Naive B cell (primary cell): Measurements from ENCODE around the gene KANSL3. TPM values are rescaled to one million over a fixed set of nuclear protein-coding genes. Genes with fewer than 3 reads are reported as not detected.

Source experiments
- ATAC-seq, 2 donors: fragments of 150-1000 bp; cut with Tn5 transposase; 2 replicates each; pipeline ENCODE4 v1.10.0; 2021; ENCODE audit warnings: low read depth in 2 of 2, mild to moderate bottlenecking in 2 of 2, moderate library complexity in 2 of 2
- DNase-seq: peaks from one replicate; pipeline ENCODE4 v3.0.0; 2022
- H3K27ac Mint-ChIP-seq, 6 donors: one replicate each; pipeline ENCODE4 v1.8.0; 2020 to 2022; ENCODE audit warnings: mild to moderate bottlenecking in 6 of 6, mixed read lengths in 6 of 6, moderate library complexity in 5 of 6, inconsistent platforms in 2 of 6
- H3K27me3 Mint-ChIP-seq, 3 donors: one replicate each; pipeline ENCODE4 v1.8.0; 2021 to 2022; ENCODE audit warnings: mixed read lengths in 3 of 3, mild to moderate bottlenecking in 1 of 3
- H3K36me3 Mint-ChIP-seq, 2 donors: one replicate each; pipeline ENCODE4 v1.8.0; 2020 to 2022; ENCODE audit warnings: mixed read lengths in 2 of 2, inconsistent platforms in 1 of 2, mild to moderate bottlenecking in 1 of 2
- H3K4me1 Mint-ChIP-seq, 3 donors: one replicate each; pipeline ENCODE4 v1.8.0; 2020 to 2022; ENCODE audit warnings: mixed read lengths in 3 of 3, inconsistent platforms in 1 of 3, mild to moderate bottlenecking in 1 of 3, moderate library complexity in 1 of 3
- H3K4me3 Mint-ChIP-seq, 8 donors: one replicate each; pipeline ENCODE4 v1.8.0; 2020 to 2022; ENCODE audit warnings: mild to moderate bottlenecking in 8 of 8, mixed read lengths in 8 of 8, moderate library complexity in 8 of 8, inconsistent platforms in 2 of 8
- H3K9me3 Mint-ChIP-seq, 7 donors: one replicate each; pipeline ENCODE4 v1.8.0; 2020 to 2022; ENCODE audit warnings: mixed read lengths in 7 of 7, mild to moderate bottlenecking in 5 of 7, inconsistent platforms in 2 of 7, moderate library complexity in 1 of 7
- polyA plus RNA-seq, 6 donors: library from polyadenylated mRNA; unstranded; fragments of 300-500 nt; fragmentation: Illumina TruSeq; gene quantifications; one replicate each; pipeline ENCODE4 v1.2.3, GENCODE V29; 2021; ENCODE audit warnings: low read depth in 6 of 6

Gene KANSL3
- polyA plus RNA-seq, 6 donors from 2014 or later = 1.1 to 15.6 (median 8.0) TPM

GRCh38 chr2:96642564-96643360 lies 4.7 kb upstream of the KANSL3 start, which contains the start of gene FER1L5:
Gene FER1L5, plus strand, starts transcription at chr2:96642764. Its CDS starts 73 bp downstream, at chr2:96642837.
- Mint-ChIP-seq H3K36me3 (no peaks in the 10 kb centered on the region), H3K27ac (peak within 1 kb of the TSS in 1 of 6 donors; percentile 64), H3K4me3 (no peak within 1 kb of the TSS), H3K9me3 (no peaks in the 10 kb centered on the region), H3K4me1 (peaks cover 0 to 10% (median 0%) of the 10 kb centered on the region in 3 donors), H3K27me3 (no peaks in the 10 kb centered on the region)
- ATAC-seq (no peak), DNase-seq (no peak)

- peak; percentile 81 for DNase-seq
- Mint-ChIP-seq H3K27ac (peak overlapping the region; percentile 93 to 96 (median 96)), H3K27me3 (no peaks in the 10 kb centered on the region), H3K4me3 (peak overlapping the region; percentile 89 to 99 (median 94)), H3K36me3 (peaks cover 8 to 9% of the 10 kb centered on the region in 2 donors), H3K9me3 (no peaks in the 10 kb centered on the region), H3K4me1 (peaks cover 20 to 44% (median 30%) of the 10 kb centered on the region in 3 donors)
- peak; percentile 83 to 84 for ATAC-seq
These were observed 548 bp downstream of the KANSL3 start for GRCh38 chr2:96637385-96638143.

GRCh38 chr2:96636551-96637171 lies 1.5 kb downstream of the KANSL3 start:
- Mint-ChIP-seq H3K36me3 (peaks cover 8 to 9% of the 10 kb centered on the region in 2 donors), H3K9me3 (no peaks in the 10 kb centered on the region), H3K4me3 (peak overlapping the region; percentile 89 to 99 (median 94)), H3K27me3 (no peaks in the 10 kb centered on the region), H3K27ac (peak overlapping the region in 4 of 6 donors; percentile 24 to 96 (median 94)), H3K4me1 (peaks cover 20 to 46% (median 35%) of the 10 kb centered on the region in 3 donors)
- ATAC-seq = no peak
- no peak for DNase-seq

GRCh38 chr2:96633641-96634040 lies 4.5 kb downstream of the KANSL3 start:
- peaks cover 24 to 41% (median 35%) of the 10 kb centered on the region in 3 donors for H3K4me1 Mint-ChIP-seq
- no peak for ATAC-seq
- no peak overlapping the region for H3K27ac Mint-ChIP-seq
- no peak for DNase-seq
- no peaks in the 10 kb centered on the region for H3K9me3 Mint-ChIP-seq
- no peaks in the 10 kb centered on the region for H3K27me3 Mint-ChIP-seq
- peak overlapping the region in 1 of 8 donors; percentile 54 for H3K4me3 Mint-ChIP-seq
- H3K36me3 Mint-ChIP-seq = peaks cover 8 to 22% of the 10 kb centered on the region in 2 donors

GRCh38 chr2:96631804-96632435 lies 6.2 kb downstream of the KANSL3 start:
- H3K4me1 Mint-ChIP-seq = peaks cover 23 to 30% (median 28%) of the 10 kb centered on the region in 3 donors
- no peaks in the 10 kb centered on the region for H3K27me3 Mint-ChIP-seq
- peaks cover 8 to 22% of the 10 kb centered on the region in 2 donors for H3K36me3 Mint-ChIP-seq
- DNase-seq = no peak
- no peak overlapping the region for H3K4me3 Mint-ChIP-seq
- no peaks in the 10 kb centered on the region for H3K9me3 Mint-ChIP-seq
- no peak for ATAC-seq
- H3K27ac Mint-ChIP-seq = no peak overlapping the region

GRCh38 chr2:96626553-96626942 lies 11.6 kb downstream of the KANSL3 start:
- DNase-seq (no peak), ATAC-seq (no peak)
- H3K27me3 Mint-ChIP-seq = no peaks in the 10 kb centered on the region
- H3K4me1 Mint-ChIP-seq = peaks cover 4 to 18% (median 8%) of the 10 kb centered on the region in 3 donors
- no peak overlapping the region for H3K4me3 Mint-ChIP-seq
- H3K27ac Mint-ChIP-seq = no peak overlapping the region
- no peaks in the 10 kb centered on the region for H3K9me3 Mint-ChIP-seq
- H3K36me3 Mint-ChIP-seq = peaks cover 0 to 13% of the 10 kb centered on the region in 2 donors

- Mint-ChIP-seq H3K4me1 (peaks cover 4 to 18% (median 8%) of the 10 kb centered on the region in 3 donors), H3K27me3 (no peaks in the 10 kb centered on the region), H3K4me3 (no peak overlapping the region), H3K9me3 (no peaks in the 10 kb centered on the region), H3K36me3 (peaks cover 0 to 13% of the 10 kb centered on the region in 2 donors), H3K27ac (peak overlapping the region in 1 of 6 donors; percentile 8)
- DNase-seq (no peak), ATAC-seq (no peak)
These were observed 12.2 kb downstream of the KANSL3 start for GRCh38 chr2:96625571-96626552.

- ATAC-seq (no peak), DNase-seq (no peak)
- Mint-ChIP-seq H3K4me1 (peaks cover 4 to 15% (median 8%) of the 10 kb centered on the region in 3 donors), H3K27me3 (no peaks in the 10 kb centered on the region), H3K27ac (peak overlapping the region in 1 of 6 donors; percentile 17), H3K4me3 (no peak overlapping the region), H3K9me3 (no peaks in the 10 kb centered on the region), H3K36me3 (peaks cover 0 to 5% of the 10 kb centered on the region in 2 donors)
These were observed 15.0 kb downstream of the KANSL3 start for GRCh38 chr2:96623116-96623515.

GRCh38 chr2:96622544-96622943 lies 15.6 kb downstream of the KANSL3 start:
- Mint-ChIP-seq H3K27ac (peak overlapping the region in 1 of 6 donors; percentile 17), H3K4me3 (no peak overlapping the region), H3K9me3 (no peaks in the 10 kb centered on the region), H3K36me3 (peaks cover 0 to 5% of the 10 kb centered on the region in 2 donors), H3K27me3 (no peaks in the 10 kb centered on the region), H3K4me1 (peaks cover 4 to 13% (median 8%) of the 10 kb centered on the region in 3 donors)
- DNase-seq (no peak), ATAC-seq (no peak)

- H3K4me1 Mint-ChIP-seq = peaks cover 2 to 8% (median 4%) of the 10 kb centered on the region in 3 donors
- peak overlapping the region in 2 of 6 donors; percentile 13 to 49 for H3K27ac Mint-ChIP-seq
- DNase-seq (no peak), ATAC-seq (no peak)
- H3K36me3 Mint-ChIP-seq = peaks cover 0 to 10% of the 10 kb centered on the region in 2 donors
- H3K27me3 Mint-ChIP-seq = no peaks in the 10 kb centered on the region
- no peaks in the 10 kb centered on the region for H3K9me3 Mint-ChIP-seq
- no peak overlapping the region for H3K4me3 Mint-ChIP-seq
These were observed 19.4 kb downstream of the KANSL3 start for GRCh38 chr2:96618596-96619283.

GRCh38 chr2:96617012-96617411 lies 21.1 kb downstream of the KANSL3 start:
- no peaks in the 10 kb centered on the region for H3K4me1 Mint-ChIP-seq
- ATAC-seq (no peak), DNase-seq (no peak)
- H3K9me3 Mint-ChIP-seq = no peaks in the 10 kb centered on the region
- no peaks in the 10 kb centered on the region for H3K27me3 Mint-ChIP-seq
- peaks cover 0 to 18% of the 10 kb centered on the region in 2 donors for H3K36me3 Mint-ChIP-seq
- no peak overlapping the region for H3K4me3 Mint-ChIP-seq
- H3K27ac Mint-ChIP-seq = peak overlapping the region in 1 of 6 donors; percentile 33
